Measurements from ENCODE around the gene SLC35F3.
A peak's percentile ranks its signal among the peaks of the same experiment; 100 is the strongest.
"Not testable (repeated sequence)": the region's sequence is repeated elsewhere in the genome, so short reads cannot be mapped to it uniquely, and the experiment has no call there.

SLC35F3 gene

GRCh38 chr1:234144901-234145300, 240.4 kb downstream of the SLC35F3 start:
- DNase-seq (ENCODE audit: low spot score): no peak

- DNase-seq (ENCODE audit: low spot score): no peak
Measured at GRCh38 chr1:234148350-234148749, 243.9 kb downstream of the SLC35F3 start.

DNA sequence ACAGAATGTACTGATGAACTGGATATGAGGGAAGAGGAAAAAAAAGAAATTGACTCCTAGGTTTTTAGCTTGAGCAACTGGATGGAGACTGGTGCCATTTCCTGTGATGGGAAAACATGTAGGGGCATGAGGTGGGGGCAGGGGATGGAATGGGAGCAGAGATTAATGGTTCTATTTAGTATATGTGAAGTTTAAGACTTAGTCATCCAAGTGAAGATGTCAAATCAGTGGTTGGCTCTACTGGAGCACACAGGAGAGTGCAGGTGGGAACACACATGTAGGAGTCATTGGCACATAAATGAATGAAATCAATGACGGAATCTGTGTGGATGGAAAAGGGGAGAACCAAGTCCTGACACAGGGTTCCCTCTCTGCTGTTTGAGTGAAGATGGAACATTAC, 244.3 kb downstream of the SLC35F3 start:
- no peak for DNase-seq (ENCODE audit: low spot score)

DNA sequence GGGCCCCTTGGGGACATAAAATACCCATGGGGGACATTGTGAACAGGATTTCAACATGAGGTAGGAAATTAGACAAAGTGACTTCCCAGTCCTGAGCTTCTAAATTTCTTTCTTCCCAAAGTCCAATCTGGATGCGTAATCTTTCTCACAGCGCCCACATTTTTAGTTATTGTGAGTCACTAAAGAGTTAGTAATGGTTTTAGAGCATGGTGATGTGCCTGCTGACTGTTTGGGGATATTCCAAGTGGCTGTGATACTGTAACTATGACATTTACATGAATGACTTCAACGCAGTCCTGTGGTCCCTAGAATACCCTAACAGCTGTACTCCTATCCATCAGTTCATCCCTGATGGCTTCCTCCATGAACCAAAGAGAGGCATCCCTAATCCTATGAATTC, 244.7 kb downstream of the SLC35F3 start:
- no peak for DNase-seq (ENCODE audit: low spot score)

- DNase-seq (ENCODE audit: low spot score): no peak
Measured at GRCh38 chr1:234150892-234151291, 246.4 kb downstream of the SLC35F3 start.

- DNase-seq (ENCODE audit: low spot score): not testable (repeated sequence)
Measured at GRCh38 chr1:234152344-234152743, 247.9 kb downstream of the SLC35F3 start.

DNA sequence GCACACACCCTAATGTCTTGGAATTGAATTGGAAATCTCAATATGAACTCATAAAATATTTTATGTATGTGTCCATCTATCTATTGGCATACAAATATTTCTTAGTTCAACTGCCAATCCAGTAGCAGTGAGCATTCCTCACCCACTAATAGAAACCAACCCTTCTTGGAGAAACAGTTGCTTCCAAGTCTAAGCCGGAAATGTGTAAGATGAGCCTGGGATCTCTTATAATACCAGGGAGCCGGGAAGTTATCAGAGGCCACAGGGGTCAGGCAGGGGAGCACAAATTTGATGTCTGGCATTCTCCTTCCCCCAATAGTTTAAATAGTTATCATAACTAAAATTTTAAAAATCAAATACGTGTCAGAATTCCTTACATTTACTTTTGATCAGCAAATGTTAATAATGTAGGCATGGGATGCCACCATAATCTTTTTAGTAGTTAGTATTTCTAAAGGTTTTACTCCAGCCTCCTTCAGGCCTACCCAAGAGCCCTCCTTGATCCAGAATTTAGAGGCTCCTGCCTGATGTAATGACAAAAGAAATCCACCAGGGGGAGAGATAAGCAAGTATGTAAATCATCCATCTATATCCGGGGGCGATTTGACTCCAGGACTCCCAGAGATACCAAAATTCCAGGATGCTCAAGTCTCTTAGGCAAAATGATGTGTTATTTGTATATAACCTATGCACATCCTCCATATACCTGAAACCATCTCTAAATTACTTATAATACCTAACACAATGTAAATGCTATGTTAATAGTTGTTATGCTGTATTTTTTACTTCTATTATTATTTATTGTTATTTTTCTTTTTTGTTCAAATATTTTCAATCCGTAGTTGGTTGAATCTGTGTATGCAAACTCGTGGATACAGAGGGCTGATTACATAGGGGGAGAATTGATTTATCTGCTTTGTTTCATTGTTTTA, 250.1 kb downstream of the SLC35F3 start:
- DNase-seq (ENCODE audit: low spot score): peak; percentile 39

- DNase-seq (ENCODE audit: low spot score): no peak
Measured at GRCh38 chr1:234162661-234163060, 258.2 kb downstream of the SLC35F3 start.

DNA sequence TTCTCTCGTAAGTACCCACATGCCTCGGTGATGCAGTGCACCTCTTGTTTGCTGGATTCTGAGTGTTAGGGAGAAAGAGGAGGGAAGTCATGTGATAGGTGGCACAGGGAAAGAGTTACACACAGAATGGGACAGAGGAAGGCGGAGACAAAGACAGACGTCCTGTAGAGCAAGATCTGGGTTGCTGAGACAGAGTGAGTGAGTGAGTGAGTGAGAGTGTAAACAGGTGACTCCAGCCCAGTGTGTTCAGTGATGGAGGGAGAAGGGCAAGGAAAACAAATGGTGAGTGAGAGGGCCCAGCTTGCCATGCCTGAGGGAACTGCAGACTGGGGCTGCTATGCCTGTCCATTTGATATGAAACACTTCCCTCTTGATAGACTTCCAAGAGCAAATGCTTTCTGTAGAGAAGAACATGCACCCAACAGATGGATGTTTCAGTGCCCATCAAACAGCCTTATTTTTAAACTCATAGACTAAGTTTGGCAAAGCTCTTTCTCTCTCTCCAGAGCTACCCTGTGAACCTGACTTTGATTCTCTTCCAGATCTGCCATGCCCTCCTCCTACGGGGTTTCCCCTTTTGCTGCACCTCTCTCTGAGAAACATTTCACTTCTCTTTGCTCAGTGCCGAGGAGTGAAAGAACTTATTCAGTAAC, 258.9 kb downstream of the SLC35F3 start:
- DNase-seq (ENCODE audit: low spot score): no peak

- no peak for DNase-seq (ENCODE audit: low spot score)
Measured at GRCh38 chr1:234164098-234164709, 259.7 kb downstream of the SLC35F3 start.

GRCh38 chr1:234168061-234168724, 263.7 kb downstream of the SLC35F3 start:
- DNase-seq (ENCODE audit: low spot score): no peak

DNA sequence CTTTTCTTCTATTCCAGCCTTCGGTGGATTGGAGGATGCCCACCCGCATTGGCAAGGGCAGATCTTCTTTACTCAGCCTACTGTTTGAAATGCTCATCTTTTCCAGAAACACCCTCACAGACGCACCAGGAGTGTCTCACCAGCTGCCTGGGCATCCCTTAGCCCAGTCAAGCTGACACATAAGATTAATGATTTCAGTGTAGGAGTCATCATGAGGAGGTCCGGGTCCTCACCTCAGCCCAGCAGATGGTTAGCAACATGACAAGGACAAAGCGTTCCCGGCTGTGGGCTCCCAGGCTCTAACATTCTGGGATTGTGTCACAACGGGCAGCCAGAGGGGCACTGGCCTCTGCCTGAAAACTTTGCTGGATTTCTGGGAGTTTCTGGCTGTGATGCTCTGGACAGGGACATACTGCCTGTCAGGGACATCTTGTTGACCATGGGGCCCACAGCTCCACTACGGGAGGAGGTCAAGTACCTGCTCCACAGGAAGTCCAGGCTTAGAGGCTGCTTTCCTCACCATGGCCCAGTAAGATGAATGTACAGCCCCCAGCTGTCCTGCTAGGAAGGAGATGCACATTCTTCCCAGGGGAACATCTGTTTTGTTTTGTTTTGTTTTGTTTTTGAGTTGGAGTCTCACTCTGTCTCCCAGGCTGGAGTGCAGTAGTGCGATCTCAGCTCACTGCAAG, 264.8 kb downstream of the SLC35F3 start:
- DNase-seq (ENCODE audit: low spot score): no peak

DNA sequence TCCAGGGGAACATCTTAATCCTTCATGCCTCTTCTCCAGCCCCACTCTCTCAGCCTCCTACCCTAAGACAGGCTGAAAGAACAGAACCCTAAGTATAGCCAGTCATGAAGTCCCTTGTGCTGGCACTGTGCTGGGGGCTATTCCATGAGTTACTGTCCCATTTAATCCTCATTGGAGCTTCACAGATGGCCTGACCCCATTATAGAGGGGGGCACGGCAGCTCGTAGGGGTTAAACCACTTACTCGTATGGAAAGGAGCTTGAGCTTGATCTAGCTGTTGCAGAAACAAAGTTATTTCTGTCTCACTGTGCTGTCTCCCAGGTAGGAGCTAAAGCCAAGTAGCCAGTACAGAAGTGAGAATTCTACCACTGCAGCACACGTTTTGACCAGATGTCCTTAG, 265.6 kb downstream of the SLC35F3 start:
- DNase-seq (ENCODE audit: low spot score): no peak

DNA sequence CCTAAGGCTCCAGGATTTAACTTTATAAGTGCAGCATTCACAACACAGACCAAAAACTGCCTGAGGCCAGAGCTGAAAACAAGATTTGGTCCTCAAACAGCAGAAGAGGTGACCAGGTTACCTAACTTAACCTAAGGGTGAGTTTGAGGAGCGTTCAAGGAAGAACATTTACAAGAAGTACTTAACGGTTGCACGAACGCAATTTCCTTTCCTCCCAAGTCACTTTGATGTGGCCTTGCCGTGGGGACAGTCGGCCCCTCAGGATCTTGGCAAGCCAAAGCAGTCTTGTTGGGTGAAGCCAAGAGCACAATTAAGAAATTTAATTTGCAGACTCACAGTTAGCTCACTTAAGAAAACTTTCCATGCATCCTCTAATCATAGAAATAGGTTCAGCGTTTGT, 266.1 kb downstream of the SLC35F3 start:
- DNase-seq (ENCODE audit: low spot score): no peak

GRCh38 chr1:234173968-234174367, 269.5 kb downstream of the SLC35F3 start:
- no peak for DNase-seq (ENCODE audit: low spot score)

DNA sequence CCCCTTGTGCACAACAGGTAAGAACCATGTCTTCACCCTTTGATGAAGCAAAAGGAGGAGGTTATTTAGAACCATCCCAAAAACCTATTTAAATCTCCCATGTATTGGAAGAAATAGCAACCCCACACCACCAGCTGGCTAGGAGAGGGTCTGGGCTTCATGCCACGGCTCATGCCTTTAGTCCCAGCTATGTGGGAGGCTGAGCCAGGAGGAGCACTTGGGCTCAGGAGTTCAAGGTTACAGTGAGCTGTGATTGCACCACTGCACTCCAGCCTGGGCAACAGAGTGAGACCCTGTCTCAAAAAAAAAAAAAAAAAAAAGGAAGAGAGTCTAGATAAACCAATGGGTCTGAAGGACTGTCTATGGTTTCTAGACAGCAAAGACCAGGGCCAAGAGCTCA, 270.9 kb downstream of the SLC35F3 start:
- no peak for DNase-seq (ENCODE audit: low spot score)

DNA sequence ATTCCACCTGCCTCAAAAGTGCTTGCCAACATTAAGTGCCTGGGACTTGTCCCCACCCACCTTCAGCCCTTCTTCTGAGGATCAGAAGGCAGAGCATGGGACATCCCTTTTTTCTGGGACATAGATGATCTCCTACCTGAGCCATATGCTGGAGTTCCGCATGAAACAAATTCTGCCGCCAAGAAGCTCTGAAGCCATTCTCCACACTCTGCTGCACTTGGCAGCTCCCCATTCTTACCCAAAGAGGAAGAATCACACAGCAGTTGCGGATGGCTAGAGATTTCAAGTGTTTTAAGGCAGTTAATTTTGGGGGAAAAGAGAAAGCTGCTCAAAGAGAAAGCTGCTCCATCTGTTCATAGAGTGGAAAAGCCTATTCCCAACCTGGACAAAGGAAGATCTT, 271.5 kb downstream of the SLC35F3 start:
- DNase-seq (ENCODE audit: low spot score): no peak

DNA sequence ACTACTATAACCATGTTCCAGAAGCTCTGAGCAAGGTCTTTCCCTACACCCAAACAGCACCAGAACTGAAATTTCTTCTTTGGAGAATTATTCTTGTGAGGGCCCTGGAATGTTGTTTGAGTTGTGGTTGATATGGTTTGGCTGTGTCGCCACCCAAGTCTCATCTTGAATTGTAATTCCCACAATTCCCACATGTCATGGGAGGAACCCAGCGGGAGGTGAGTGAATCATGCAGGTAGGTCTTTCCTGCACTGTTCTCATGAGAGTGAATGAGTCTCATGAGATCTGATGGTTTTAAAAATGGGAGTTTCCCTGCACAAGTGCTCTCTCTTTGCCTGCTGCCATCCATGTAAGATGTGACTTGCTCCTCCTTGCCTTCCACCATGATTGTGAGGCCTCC, 272.4 kb downstream of the SLC35F3 start:
- DNase-seq (ENCODE audit: low spot score): not testable (repeated sequence)

DNA sequence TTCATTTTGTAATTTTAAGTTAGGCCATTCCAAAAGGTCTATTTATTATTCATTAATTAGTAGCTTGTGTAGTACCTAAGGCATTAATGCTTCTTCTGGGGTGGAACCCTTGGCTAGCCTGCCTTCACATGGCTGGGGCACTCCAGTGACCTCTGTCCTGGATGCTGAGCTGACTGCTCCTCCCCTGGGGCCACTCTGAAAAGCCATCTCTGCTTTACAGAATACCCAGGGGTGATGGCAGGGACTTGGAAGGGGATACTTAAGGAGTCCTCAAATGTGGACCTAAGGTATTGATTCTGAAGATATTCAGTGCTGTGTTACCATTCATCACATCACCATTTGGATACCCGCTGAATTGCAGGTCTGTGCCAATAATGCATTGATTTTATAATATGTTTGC, 281.0 kb downstream of the SLC35F3 start:
- DNase-seq (ENCODE audit: low spot score): no peak

GRCh38 chr1:234186037-234186688, 281.7 kb downstream of the SLC35F3 start:
- DNase-seq (ENCODE audit: low spot score): no peak

DNA sequence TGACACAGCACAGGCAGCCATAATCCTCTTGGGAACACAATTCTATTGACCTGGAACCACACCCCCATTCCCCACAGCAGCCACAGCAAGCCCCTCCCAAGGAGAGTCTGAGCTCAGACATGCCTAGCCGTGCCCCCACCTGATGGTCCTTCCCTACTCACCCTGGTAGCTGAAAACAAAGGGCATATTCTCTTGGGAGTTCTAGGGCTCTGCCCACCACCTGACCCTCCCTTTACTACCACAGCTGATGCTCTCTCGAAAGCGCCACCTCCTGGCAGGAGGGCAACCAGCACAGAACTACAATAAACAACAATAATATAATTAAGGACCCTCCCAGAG, 283.9 kb downstream of the SLC35F3 start:
- DNase-seq (ENCODE audit: low spot score): no peak
